Hepatocyte (in vitro differentiated cells): ENCODE measurements around the gene KRTAP10-5. TPM values are rescaled to one million over a fixed set of nuclear protein-coding genes. Genes with fewer than 3 reads are reported as not detected.

ENCODE experiments used
- DNase-seq: peaks from one replicate; pipeline ENCODE4 v3.0.0-alpha.2; 2016; ENCODE audit warnings: low spot score
- H2AFZ ChIP-seq: fragments of 200-600 bp; sonication (generic); 2 replicates; pipeline ENCODE4 v1.6.0; 2016; ENCODE audit warnings: antibody characterized with exemption, mild to moderate bottlenecking
- H3K27ac ChIP-seq: fragments of 200-600 bp; sonication (generic); 2 replicates; pipeline ENCODE4 v1.5.1; 2016; ENCODE audit warnings: mild to moderate bottlenecking
- H3K27me3 ChIP-seq: fragments of 200-600 bp; sonication (generic); 2 replicates; pipeline ENCODE4 v1.6.1; 2016
- H3K36me3 ChIP-seq: fragments of 200-600 bp; sonication (generic); replicated peaks from 2 replicates; pipeline ENCODE4 v1.5.1; 2016; ENCODE audit warnings: low read depth; ENCODE audit not compliant: insufficient read depth
- H3K4me1 ChIP-seq: fragments of 200-600 bp; sonication (generic); 2 replicates; pipeline ENCODE4 v1.5.1; 2016; ENCODE audit warnings: mild to moderate bottlenecking, moderate library complexity; ENCODE audit not compliant: insufficient read depth
- H3K4me2 ChIP-seq: fragments of 200-600 bp; sonication (generic); 2 replicates; pipeline ENCODE4 v1.6.0; 2016
- H3K4me3 ChIP-seq: fragments of 200-600 bp; sonication (generic); 2 replicates; pipeline ENCODE4 v1.5.1; 2016; ENCODE audit warnings: mild to moderate bottlenecking
- H3K79me2 ChIP-seq: fragments of 200-600 bp; sonication (generic); 2 replicates; pipeline ENCODE4 v1.6.0; 2017; ENCODE audit warnings: mild to moderate bottlenecking
- H3K9me2 ChIP-seq: fragments of 200-600 bp; sonication (generic); replicated peaks from 2 replicates; pipeline ENCODE4 v1.6.0; 2017; ENCODE audit warnings: mild to moderate bottlenecking; ENCODE audit not compliant: insufficient read depth
- H3K9me3 ChIP-seq: fragments of 200-600 bp; sonication (generic); 2 replicates; pipeline ENCODE4 v1.5.1; 2016; ENCODE audit warnings: low read depth, mild to moderate bottlenecking
- H4K20me1 ChIP-seq: fragments of 200-600 bp; sonication (generic); 2 replicates; pipeline ENCODE4 v1.6.0; 2016; ENCODE audit warnings: mild to moderate bottlenecking; ENCODE audit not compliant: insufficient read depth, poor library complexity, severe bottlenecking
- CTCF ChIP-seq: fragments of 200-600 bp; sonication (generic); IDR thresholded peaks from 2 replicates; pipeline ENCODE4 v1.5.1; 2016; ENCODE audit warnings: antibody characterized with exemption, mild to moderate bottlenecking; ENCODE audit not compliant: poor library complexity
- EZH2 ChIP-seq: fragments of 200-600 bp; sonication (generic); IDR thresholded peaks from 2 replicates; pipeline ENCODE4 v1.6.1; 2016; ENCODE audit warnings: antibody characterized with exemption, mild to moderate bottlenecking, borderline replicate concordance
- EZH2phosphoT487 ChIP-seq: fragments of 200-600 bp; sonication (generic); IDR thresholded peaks from one replicate; pipeline ENCODE4 v1.6.1; 2018; ENCODE audit warnings: antibody characterized with exemption, mild to moderate bottlenecking, low read depth, moderate library complexity; ENCODE audit not compliant: unreplicated experiment, severe bottlenecking
- WGBS: methylation state at CpG from one replicate; pipeline ENCODE4 v1.1.6; 2016; ENCODE audit warnings: low lambda C conversion rate; ENCODE audit errors: missing lambda C conversion rate; 5-methylcytosine and 5-hydroxymethylcytosine counted together
- polyA plus RNA-seq: library from polyadenylated mRNA; unstranded; fragments of >200 nt; fragmentation: Nextera tagmentation; extraction: Ambion mirVana; gene quantifications from 2 replicates; pipeline ENCODE4 v1.2.1, GENCODE V29; 2016
- total RNA-seq: library from RNA; depleted of rRNA; stranded (reverse); fragments of >200 nt; gene quantifications from 2 replicates; pipeline ENCODE4 v1.2.3, GENCODE V29; 2014

KRTAP10-5 gene
- total and polyA plus RNA-seq, 2 experiments from 2014 or later, result not detected

GRCh38 chr21:44614961-44615391 is 34.6 kb upstream of the KRTAP10-5 start:
- no peaks in the 10 kb centered on the region for H3K36me3 ChIP-seq

GRCh38 chr21:44614161-44614631 is 33.8 kb upstream of the KRTAP10-5 start:
- no peaks in the 10 kb centered on the region for H3K27me3 ChIP-seq
- TF ChIP-seq EZH2phosphoT487 (no peak), CTCF (no peak), EZH2 (no peak)
- DNase-seq, result no peak
- no peaks in the 10 kb centered on the region for H4K20me1 ChIP-seq
- H3K9me3 ChIP-seq, result no peaks in the 10 kb centered on the region
- H3K9me2 ChIP-seq, result no peaks in the 10 kb centered on the region
- no peaks in the 10 kb centered on the region for H3K79me2 ChIP-seq
- H3K27ac ChIP-seq, result no peak overlapping the region
- WGBS, result 91% methylated on average over 20 of the region's 20 CpGs
- no peak overlapping the region for H3K4me2 ChIP-seq
- H3K4me1 ChIP-seq, result no peaks in the 10 kb centered on the region
- H3K36me3 ChIP-seq, result no peaks in the 10 kb centered on the region
- no peak overlapping the region for H3K4me3 ChIP-seq
- no peak overlapping the region for H2AFZ ChIP-seq

More at GRCh38 chr21:44614961-44615391, 34.6 kb upstream of the KRTAP10-5 start:
- Histone ChIP-seq H3K4me1 (no peaks in the 10 kb centered on the region), H3K27ac (no peak overlapping the region), H3K4me2 (no peak overlapping the region), H3K27me3 (no peaks in the 10 kb centered on the region), H3K9me3 (no peaks in the 10 kb centered on the region), H3K4me3 (no peak overlapping the region), H3K79me2 (no peaks in the 10 kb centered on the region), H3K9me2 (no peaks in the 10 kb centered on the region), H2AFZ (no peak overlapping the region), H4K20me1 (no peaks in the 10 kb centered on the region)
- no peak for DNase-seq
- WGBS, result 94% methylated on average over 28 of the region's 28 CpGs
- TF ChIP-seq EZH2 (no peak), CTCF (no peak), EZH2phosphoT487 (no peak)

- Histone ChIP-seq H3K27me3 (no peaks in the 10 kb centered on the region), H3K4me3 (no peak overlapping the region), H4K20me1 (no peaks in the 10 kb centered on the region), H3K36me3 (no peaks in the 10 kb centered on the region), H3K4me2 (no peak overlapping the region), H3K27ac (no peak overlapping the region), H3K79me2 (no peaks in the 10 kb centered on the region), H2AFZ (no peak overlapping the region), H3K9me2 (no peaks in the 10 kb centered on the region), H3K9me3 (no peaks in the 10 kb centered on the region), H3K4me1 (no peaks in the 10 kb centered on the region)
- DNase-seq, result no peak
- TF ChIP-seq EZH2 (no peak), EZH2phosphoT487 (no peak), CTCF (no peak)
- WGBS, result 94% methylated on average over 26 of the region's 26 CpGs
These were observed 33.2 kb upstream of the KRTAP10-5 start for GRCh38 chr21:44613386-44614155.
